ENCODE results near the gene UTP20.

The UTP20 gene

DNA sequence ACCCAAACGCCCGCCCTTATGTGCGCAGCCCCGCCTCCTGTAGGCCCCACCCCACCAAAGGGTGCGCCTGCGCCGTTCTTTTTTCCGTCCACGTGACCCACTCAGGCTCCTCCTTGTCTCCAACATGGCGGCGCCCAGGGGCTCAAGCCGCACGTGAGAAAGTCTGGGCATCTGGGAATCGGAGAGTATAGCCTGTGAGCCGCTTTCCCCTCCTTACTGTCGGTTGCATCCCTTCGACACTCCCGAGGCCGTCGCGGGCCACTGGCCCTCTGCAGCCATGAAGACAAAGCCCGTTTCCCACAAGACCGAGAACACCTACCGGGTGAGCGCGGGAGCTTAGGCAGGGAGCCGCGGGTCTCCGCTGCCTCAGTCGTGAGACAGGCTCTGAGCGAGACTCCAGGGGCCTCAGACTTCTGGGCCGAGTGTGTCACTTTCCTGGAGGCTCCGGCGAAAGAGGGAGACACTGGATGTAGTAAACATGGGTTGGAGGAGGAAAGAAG lies at the start of gene UTP20:
Gene UTP20 (plus strand): TSS at position 100 of the 500 bp plus-strand sequence. CDS start 178 bp downstream, at position 278.
- peak; percentile 83 for DNase-seq

DNA sequence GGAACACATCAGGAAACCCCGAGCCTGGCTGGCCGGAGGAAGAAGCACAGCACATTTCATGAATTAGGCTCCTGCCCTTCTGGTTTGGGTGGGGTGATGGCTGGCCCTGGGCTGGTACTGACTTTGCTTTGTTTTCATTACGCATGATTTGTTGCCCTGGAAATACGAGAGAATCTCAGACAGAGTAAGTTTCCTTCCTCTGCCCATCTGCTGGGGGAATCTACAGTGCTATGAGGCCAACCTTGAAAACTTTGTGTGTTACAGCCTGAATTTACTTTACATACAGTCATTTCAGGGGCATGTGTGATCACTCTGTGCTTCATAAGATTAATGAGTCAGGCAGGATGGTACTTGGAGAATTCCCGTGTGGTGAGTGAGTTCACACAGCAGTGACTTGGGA lies 49.4 kb upstream of the UTP20 start:
- peak; percentile 59 for DNase-seq

DNA sequence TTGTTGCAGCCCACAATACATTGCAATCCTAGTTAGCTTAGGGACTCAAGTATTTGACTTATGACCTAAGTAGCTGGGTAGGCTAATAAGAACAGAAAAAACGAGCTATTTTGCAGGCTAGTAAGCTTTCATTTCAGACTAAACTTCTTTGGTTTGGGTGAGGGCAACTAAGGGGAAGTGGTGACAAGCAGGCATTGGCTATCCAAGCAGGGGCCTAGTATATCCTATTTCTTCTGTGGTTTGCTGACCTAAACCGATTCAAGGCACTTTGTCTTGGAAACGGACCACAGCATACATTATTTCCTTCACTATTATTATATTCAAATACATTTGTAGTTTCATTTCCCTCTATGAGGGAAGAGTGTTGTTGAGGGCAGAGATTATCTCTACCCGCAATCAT lies 48.3 kb upstream of the UTP20 start:
- DNase-seq: no peak

GRCh38 chr12:101235686-101236085 lies 44.2 kb upstream of the UTP20 start:
- no peak for DNase-seq

GRCh38 chr12:101238306-101238705 lies 41.6 kb upstream of the UTP20 start:
- no peak for DNase-seq

GRCh38 chr12:101238800-101239329 lies 41.0 kb upstream of the UTP20 start:
- DNase-seq: no peak

DNA sequence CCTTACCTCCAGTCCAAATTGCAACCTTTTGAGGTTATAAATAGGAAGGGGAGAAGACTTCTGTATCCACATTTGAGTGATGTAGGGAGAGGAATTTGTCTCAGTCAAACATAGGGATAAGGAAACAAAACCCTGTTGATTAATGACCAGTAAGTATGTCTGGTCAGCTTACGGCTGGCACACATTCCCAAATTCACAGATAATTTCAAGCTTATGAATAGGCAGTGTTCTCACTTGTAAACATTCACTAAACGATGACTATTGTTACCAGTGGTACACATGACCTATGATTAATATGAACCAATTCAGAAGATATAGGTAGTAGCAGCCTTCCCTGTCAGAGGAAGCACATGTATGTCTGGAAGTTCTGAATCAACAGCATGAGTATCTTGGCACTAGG lies 36.8 kb upstream of the UTP20 start:
- no peak for DNase-seq

DNA sequence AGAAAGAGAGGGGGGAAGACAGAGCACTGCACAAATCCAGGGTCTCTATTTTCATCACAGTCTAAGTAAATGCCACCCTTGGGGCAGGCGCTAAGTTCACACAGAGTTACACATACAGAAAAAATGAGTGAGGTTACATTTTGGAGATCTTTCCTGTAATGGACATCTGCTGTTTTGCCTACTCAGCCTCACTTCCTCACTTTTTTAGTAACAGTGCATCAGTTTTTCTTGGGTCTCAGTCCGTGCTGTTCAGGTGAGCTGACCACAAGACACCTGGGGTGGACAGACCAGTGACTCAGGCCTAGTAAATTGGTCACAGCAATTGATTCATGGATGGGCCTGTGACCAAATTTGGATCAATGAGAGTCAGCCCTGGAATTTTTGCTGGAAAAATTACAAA lies 36.3 kb upstream of the UTP20 start:
- no peak for DNase-seq

- DNase-seq: no peak
These were observed 23.6 kb upstream of the UTP20 start for GRCh38 chr12:101256266-101256665.

GRCh38 chr12:101257357-101257756 lies 22.5 kb upstream of the UTP20 start:
- DNase-seq: no peak

DNA sequence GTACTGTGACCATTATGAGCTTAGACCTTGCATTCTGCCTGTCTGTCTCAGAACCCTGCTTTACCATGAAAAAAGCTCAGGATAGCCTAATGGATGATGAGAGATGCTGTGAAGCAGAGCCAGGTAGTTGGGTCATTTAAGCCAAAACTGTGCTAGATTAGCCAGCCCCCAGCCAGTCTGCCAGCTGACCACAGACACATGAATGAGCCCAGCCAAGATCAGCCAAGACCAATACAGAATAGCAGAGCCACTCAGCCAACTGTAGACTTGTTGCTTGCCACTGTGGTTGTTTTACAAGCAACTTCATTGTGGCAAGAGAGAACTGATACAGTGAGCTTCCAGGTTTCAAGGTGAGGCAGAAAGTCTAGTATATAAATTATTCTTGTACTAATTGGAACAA lies 12.8 kb upstream of the UTP20 start:
- DNase-seq: no peak

- no peak for DNase-seq
These were observed 3.5 kb upstream of the UTP20 start for GRCh38 chr12:101276433-101276832.

- no peak for DNase-seq
These were observed 2.5 kb upstream of the UTP20 start for GRCh38 chr12:101277443-101277842.

GRCh38 chr12:101287357-101287756 lies 7.5 kb downstream of the UTP20 start:
- DNase-seq: no peak

DNA sequence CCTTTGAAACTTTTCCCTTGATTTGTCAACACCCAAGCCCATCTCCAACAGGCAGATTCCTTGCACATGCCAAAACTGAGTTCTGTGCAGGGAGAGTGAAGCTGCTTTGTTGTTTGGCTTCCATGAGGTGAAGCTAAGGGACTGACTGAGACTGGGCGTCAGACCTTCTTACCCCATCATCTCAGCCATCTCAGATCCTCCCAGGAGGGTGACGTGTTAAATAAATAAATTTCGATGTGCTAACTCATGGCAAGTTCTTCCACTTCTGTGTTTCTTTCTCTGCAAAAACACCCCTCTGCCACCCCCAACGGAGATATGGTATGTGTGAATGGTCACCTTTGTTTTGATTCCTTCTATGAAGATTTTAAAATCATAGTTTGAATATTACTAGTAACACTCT lies 17.8 kb downstream of the UTP20 start:
- no peak for DNase-seq

GRCh38 chr12:101298426-101298825 lies 18.5 kb downstream of the UTP20 start:
- DNase-seq: peak; percentile 51

DNA sequence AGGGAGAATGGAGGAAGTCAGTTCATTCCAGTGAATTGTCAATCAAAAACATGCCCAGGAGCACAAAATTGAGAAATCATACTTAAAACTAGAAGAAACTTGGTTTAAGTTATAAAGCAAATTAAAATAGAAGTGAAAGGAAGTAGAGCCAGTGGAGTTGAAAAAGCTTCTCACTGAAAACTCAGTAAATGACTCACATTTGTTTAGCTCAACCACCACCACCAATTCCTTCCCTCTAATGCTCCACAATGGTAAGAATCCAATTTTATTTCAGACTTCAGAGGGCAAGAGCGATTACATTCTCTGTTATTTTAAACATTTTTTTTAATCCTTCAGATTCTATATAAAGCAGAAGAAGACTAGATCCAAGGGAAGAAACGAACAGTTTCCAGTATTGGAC lies 19.4 kb downstream of the UTP20 start:
- no peak for DNase-seq

GRCh38 chr12:101299931-101300330 lies 20.0 kb downstream of the UTP20 start:
- DNase-seq: no peak

DNA sequence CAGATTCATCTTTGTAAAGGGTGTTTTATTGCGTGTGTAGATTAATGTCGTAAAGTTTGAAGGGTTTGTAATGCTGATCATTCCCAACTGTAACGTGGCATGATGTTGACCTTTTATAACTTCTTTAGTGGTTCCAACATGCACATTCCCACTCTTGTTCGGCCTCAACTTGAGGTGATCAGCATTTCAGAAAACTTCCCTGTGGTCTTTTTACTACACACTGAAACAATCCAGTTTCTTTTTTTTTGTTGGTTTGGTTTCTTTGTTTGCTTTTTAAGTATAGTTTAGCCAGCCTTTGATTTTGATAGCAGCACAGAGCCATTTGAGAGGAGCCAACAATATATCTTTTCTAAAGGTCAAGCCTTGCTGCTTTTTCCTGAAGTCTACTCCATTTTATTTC lies 22.8 kb downstream of the UTP20 start:
- no peak for DNase-seq

GRCh38 chr12:101305226-101305779 lies 25.4 kb downstream of the UTP20 start:
- DNase-seq: no peak

- no peak for DNase-seq
These were observed 25.9 kb downstream of the UTP20 start for GRCh38 chr12:101305794-101306193.

- no peak for DNase-seq
These were observed 42.6 kb downstream of the UTP20 start for GRCh38 chr12:101322480-101322879.

GRCh38 chr12:101323255-101323654 lies 43.4 kb downstream of the UTP20 start:
- DNase-seq: no peak

- DNase-seq: no peak
These were observed 45.7 kb downstream of the UTP20 start for GRCh38 chr12:101325590-101325989.

GRCh38 chr12:101327051-101327450 lies 47.1 kb downstream of the UTP20 start:
- no peak for DNase-seq

Measured in fibroblast of skin of right quadriceps (primary cell).